ENCODE measurements around the gene CA12. TPM values are rescaled to one million over a fixed set of nuclear protein-coding genes. Genes with fewer than 3 reads are reported as not detected.

The CA12 gene
- total and polyA plus RNA-seq, 9 donors = 0.16 to 10.5 (median 3.5) TPM; not detected in 1

Other genes starting within 250 kb of the CA12 start
- gene RPS27L, start 224.4 kb downstream of the CA12 start, total RNA-seq = 100 to 1,000 TPM in 2 of 7 donors, 10 to 100 TPM in 5; 85.5 to 129 (median 95.0) TPM
- gene RPS27L, start 224.4 kb downstream of the CA12 start, polyA plus RNA-seq = 100 to 1,000 TPM in 1 of 2 donors, 10 to 100 TPM in 1; 92.0 to 121 TPM
- 10 to 100 TPM; 23.1 to 58.0 (median 48.5) TPM for gene RAB8B, start 192.2 kb downstream of the CA12 start, total RNA-seq
- gene RAB8B, start 192.2 kb downstream of the CA12 start, polyA plus RNA-seq = 10 to 100 TPM; 18.5 to 40.0 TPM
- gene APH1B, start 104.2 kb downstream of the CA12 start, total RNA-seq = 10 to 100 TPM; 13.2 to 25.2 (median 22.6) TPM
- 10 to 100 TPM in 1 of 2 donors, 1 to 10 TPM in 1; 9.1 to 20.0 TPM for gene APH1B, start 104.2 kb downstream of the CA12 start, polyA plus RNA-seq
- gene USP3, start 122.7 kb upstream of the CA12 start, total RNA-seq = 10 to 100 TPM; 41.5 to 76.0 (median 62.9) TPM
- gene USP3, start 122.7 kb upstream of the CA12 start, polyA plus RNA-seq = 10 to 100 TPM; 21.1 to 35.9 TPM
- gene FBXL22, start 215.5 kb upstream of the CA12 start, total RNA-seq = 10 to 100 TPM in 3 of 7 donors, 1 to 10 TPM in 3, under 1 TPM in 1; 0.48 to 27.5 (median 5.3) TPM
- 1 to 10 TPM; 4.5 to 6.3 TPM for gene FBXL22, start 215.5 kb upstream of the CA12 start, polyA plus RNA-seq

Data from ovary (tissue), 9 donors.